ENCODE measurements around the gene SCAANT1.

- no peak for TF ChIP-seq CTCF (IDR thresholded peaks at IDR 0.05; ENCODE audit: low read depth, low read length, missing input control)
- TF ChIP-seq MAX (IDR thresholded peaks at IDR 0.05), result no peak
- TF ChIP-seq, protein P1, sequence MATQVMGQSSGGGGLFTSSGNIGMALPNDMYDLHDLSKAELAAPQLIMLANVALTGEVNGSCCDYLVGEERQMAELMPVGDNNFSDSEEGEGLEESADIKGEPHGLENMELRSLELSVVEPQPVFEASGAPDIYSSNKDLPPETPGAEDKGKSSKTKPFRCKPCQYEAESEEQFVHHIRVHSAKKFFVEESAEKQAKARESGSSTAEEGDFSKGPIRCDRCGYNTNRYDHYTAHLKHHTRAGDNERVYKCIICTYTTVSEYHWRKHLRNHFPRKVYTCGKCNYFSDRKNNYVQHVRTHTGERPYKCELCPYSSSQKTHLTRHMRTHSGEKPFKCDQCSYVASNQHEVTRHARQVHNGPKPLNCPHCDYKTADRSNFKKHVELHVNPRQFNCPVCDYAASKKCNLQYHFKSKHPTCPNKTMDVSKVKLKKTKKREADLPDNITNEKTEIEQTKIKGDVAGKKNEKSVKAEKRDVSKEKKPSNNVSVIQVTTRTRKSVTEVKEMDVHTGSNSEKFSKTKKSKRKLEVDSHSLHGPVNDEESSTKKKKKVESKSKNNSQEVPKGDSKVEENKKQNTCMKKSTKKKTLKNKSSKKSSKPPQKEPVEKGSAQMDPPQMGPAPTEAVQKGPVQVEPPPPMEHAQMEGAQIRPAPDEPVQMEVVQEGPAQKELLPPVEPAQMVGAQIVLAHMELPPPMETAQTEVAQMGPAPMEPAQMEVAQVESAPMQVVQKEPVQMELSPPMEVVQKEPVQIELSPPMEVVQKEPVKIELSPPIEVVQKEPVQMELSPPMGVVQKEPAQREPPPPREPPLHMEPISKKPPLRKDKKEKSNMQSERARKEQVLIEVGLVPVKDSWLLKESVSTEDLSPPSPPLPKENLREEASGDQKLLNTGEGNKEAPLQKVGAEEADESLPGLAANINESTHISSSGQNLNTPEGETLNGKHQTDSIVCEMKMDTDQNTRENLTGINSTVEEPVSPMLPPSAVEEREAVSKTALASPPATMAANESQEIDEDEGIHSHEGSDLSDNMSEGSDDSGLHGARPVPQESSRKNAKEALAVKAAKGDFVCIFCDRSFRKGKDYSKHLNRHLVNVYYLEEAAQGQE (IDR thresholded peaks at IDR 0.05), result no peak
- no peak for TF ChIP-seq TAF1 (conservative IDR thresholded peaks at IDR 0.05)
- TF ChIP-seq FOXA1 (IDR thresholded peaks at IDR 0.05), result no peak
- no peak for TF ChIP-seq GABPA (IDR thresholded peaks at IDR 0.05 in 1 of 2, conservative IDR thresholded peaks at IDR 0.05 in 1 of 2)
- no peak for TF ChIP-seq YY1 (IDR thresholded peaks at IDR 0.05)
- TF ChIP-seq, protein P2, sequence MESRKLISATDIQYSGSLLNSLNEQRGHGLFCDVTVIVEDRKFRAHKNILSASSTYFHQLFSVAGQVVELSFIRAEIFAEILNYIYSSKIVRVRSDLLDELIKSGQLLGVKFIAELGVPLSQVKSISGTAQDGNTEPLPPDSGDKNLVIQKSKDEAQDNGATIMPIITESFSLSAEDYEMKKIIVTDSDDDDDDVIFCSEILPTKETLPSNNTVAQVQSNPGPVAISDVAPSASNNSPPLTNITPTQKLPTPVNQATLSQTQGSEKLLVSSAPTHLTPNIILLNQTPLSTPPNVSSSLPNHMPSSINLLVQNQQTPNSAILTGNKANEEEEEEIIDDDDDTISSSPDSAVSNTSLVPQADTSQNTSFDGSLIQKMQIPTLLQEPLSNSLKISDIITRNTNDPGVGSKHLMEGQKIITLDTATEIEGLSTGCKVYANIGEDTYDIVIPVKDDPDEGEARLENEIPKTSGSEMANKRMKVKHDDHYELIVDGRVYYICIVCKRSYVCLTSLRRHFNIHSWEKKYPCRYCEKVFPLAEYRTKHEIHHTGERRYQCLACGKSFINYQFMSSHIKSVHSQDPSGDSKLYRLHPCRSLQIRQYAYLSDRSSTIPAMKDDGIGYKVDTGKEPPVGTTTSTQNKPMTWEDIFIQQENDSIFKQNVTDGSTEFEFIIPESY (IDR thresholded peaks at IDR 0.05), result no peak
These were observed 43.0 kb upstream of the SCAANT1 start for GRCh38 chr3:63955036-63955650.

Measured in liver (tissue), 3 donors.